ENCODE results near the gene MAX. TPM values are rescaled to one million over a fixed set of nuclear protein-coding genes. Genes with fewer than 3 reads are reported as not detected.

Gene MAX
- 28.2 and 28.6 TPM in 2 replicates for total RNA-seq

DNA sequence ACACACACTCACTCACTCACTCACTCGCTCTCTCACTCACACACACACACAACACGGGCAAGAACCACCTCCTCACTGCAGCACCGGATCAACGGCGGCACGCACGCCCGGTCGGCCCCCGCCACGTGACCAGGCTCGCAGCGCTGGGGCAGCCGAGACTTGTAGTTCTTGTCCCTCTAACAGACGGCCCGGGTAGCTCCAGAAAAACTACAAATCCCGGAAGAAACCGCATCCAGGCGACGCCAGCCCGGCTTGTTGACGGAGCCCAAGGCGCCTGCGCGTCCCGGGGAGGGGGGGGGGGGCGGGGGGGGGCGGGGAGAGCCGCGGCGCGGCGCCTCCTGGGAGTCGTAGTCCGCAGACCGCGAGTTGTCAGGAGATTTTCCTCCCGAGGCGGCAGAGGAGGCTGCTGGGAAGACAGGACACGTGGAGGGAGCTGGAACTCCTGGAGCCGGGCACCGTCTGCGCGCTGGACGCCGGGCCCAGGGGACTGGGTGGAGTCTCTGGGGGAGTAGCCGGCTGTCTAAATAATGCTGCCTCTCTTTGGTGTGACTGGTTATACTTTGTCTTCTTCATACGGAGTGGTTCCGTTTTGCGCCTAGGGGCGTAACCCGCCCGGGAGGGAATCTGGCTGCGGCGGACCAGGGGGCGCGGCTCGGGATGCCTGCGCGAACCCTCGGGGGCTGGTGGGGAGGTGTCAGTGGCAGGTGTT is at the start of gene MAX:
Gene MAX, minus strand, starts transcription at position 77 of the 709 bp plus-strand sequence. CDS start 178 bp downstream, outside the sequence.

Other genes starting within 250 kb of the MAX start
- not detected in 2 replicates for gene SPTB, start 222.6 kb downstream of the MAX start, total RNA-seq
- 27.4 and 37.0 TPM in 2 replicates for gene CHURC1, start 188.1 kb downstream of the MAX start, total RNA-seq
- gene GPX2, start 159.8 kb downstream of the MAX start, total RNA-seq: not detected in 2 replicates
- gene RAB15, start 130.2 kb downstream of the MAX start, total RNA-seq: 1.6 and 2.2 TPM in 2 replicates
- 14.4 and 15.5 TPM in 2 replicates for gene FNTB, start 115.6 kb downstream of the MAX start, total RNA-seq

All from bronchus fibroblast of lung (primary cell).